C4-2B (cell line): ENCODE results near the gene ZFHX2.

Source experiments
- ZFX ChIP-seq: fragments of 450-650 bp; IDR thresholded peaks from 2 replicates; pipeline ENCODE4 v1.6.1; 2017
- TF ChIP-seq, protein P1 (sequence below): fragments of 450-650 bp; conservative IDR thresholded peaks from 2 replicates; pipeline ENCODE4 v1.5.1; 2017; ENCODE audit warnings: mild to moderate bottlenecking

DNA sequence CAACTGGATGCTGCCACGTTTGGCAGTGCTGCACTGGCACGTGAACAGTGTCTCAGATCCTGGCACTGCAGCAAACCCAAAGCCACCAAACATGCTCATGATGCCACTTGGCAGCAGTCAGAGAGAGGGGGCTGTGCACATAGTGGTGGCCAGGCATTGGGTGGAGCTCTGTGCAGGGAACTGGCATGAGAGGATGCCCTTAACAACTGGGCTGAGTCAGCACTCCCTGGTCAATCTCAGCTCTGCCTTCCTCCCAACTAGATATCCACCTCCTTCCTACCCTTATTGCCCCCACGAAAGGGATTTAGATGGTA is 37.0 kb downstream of the ZFHX2 start:
- TF ChIP-seq, protein P1, sequence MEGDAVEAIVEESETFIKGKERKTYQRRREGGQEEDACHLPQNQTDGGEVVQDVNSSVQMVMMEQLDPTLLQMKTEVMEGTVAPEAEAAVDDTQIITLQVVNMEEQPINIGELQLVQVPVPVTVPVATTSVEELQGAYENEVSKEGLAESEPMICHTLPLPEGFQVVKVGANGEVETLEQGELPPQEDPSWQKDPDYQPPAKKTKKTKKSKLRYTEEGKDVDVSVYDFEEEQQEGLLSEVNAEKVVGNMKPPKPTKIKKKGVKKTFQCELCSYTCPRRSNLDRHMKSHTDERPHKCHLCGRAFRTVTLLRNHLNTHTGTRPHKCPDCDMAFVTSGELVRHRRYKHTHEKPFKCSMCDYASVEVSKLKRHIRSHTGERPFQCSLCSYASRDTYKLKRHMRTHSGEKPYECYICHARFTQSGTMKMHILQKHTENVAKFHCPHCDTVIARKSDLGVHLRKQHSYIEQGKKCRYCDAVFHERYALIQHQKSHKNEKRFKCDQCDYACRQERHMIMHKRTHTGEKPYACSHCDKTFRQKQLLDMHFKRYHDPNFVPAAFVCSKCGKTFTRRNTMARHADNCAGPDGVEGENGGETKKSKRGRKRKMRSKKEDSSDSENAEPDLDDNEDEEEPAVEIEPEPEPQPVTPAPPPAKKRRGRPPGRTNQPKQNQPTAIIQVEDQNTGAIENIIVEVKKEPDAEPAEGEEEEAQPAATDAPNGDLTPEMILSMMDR: no peak
- TF ChIP-seq ZFX: no peak
